Mesenteric fat pad (tissue), 1 donor: ENCODE results near the gene CCZ1B. TPM values are rescaled to one million over a fixed set of nuclear protein-coding genes. Genes with fewer than 3 reads are reported as not detected.
"Not testable (repeated sequence)": the region's sequence is repeated elsewhere in the genome, so short reads cannot be mapped to it uniquely, and the experiment has no call there.

ENCODE experiments used
- DNase-seq: peaks from one replicate; pipeline ENCODE4 v3.0.0-alpha.2; 2020; ENCODE audit warnings: low spot score
- total RNA-seq: library from RNA; stranded (reverse); fragmentation: NEBNext Ultra II Directional; extraction: Animal tissue kit (Norgen Biotek cat#: 25700); gene quantifications from one replicate; pipeline ENCODE4 v1.2.1, GENCODE V29; 2021
- donor health status: DM: yes; HTN: yes; CAD: no.

The CCZ1B gene
- total RNA-seq, 1 donor from 2014 or later: 53.0 TPM

DNA sequence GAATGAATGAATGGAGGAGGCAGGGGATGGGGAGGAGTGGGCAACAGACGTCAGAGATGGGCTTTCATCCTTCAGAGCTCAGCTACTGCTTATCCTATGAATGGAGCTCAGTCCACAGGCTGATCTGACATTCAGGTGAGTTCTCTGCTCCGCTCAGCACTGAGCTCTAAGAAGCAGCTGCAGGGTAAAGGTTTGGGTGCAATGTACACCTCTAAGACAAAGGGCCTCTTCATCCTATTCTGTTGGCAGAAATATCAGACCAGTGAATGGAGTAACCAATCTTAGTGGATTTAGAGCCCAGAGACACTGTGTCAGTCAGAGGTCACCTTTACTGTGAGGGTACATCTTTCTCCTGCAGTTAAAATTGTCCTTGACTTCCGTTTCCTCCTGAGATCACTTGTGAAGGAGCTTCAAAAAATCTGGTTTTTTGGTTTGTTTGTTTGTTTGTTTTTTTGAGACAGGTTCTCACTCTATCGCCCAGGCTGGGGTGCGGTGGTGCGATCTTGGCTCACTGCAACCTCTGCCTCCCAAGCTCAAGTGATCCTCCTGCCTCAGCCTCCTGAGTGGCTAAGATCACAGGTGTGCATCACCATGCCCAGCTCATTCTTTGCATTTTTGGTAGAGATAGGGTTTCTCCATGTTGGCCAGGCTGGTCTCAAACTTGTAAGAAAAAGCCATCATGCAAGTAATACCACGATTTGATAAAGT lies 5.1 kb upstream of the CCZ1B start:
- no peak for DNase-seq

DNA sequence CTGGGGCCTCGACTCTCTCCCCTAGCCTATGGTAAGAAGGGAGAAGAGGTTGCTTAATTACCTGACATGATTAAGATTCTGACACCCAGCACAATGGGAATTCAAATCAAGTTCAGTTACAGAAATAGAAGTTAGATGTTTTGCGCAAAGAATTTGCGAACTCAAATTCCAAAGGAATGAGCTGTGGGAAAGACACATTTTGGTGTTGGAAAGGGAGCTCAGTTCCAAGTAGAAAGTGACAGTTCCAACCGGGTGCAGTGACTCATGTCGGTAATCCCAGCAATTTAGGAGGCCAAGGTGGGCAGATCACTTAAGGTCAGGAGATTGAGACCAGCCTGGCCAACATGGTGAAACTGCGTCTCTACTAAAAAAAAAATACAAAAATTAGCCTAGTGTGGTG lies 4.0 kb upstream of the CCZ1B start:
- DNase-seq: not testable (repeated sequence)

DNA sequence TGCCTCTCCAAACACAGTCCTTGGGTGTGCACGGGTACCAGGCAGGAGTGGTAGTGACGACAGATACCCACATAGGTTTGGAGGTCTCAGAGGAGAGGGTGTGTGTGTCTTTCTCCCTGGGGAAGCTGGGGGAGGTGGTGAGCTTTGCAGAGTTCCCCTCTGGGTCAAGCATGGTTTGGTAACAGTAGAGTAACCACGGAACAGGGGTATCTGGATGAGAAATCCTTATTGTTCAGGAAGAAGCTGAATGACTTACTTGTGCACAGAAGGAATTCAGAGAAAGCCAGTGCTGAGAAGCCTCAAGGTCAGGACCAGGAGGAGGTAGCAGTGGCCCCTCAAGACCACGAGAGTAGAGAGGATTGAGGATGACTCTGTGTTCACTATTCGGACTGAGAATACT lies 3.5 kb upstream of the CCZ1B start:
- not testable (repeated sequence) for DNase-seq

DNA sequence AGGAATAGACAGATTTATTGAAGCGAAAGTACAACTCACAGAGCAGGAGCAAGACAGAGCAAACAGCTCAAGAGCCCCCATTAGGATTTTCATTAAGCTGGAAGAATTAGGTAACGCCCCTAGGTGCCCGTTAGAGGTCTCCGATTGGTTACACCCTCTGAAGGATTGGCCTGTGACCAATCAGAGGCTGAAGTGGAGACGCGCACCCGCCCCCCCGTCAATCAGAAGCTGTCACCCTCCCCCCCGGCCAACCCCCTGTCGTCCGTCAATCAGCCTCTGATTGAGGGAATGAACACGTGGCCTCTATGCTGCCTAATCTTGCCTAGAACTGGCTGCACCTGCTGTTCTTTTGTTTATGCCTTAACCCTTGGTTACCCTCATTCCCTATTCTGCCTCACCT lies 1.1 kb upstream of the CCZ1B start:
- not testable (repeated sequence) for DNase-seq

DNA sequence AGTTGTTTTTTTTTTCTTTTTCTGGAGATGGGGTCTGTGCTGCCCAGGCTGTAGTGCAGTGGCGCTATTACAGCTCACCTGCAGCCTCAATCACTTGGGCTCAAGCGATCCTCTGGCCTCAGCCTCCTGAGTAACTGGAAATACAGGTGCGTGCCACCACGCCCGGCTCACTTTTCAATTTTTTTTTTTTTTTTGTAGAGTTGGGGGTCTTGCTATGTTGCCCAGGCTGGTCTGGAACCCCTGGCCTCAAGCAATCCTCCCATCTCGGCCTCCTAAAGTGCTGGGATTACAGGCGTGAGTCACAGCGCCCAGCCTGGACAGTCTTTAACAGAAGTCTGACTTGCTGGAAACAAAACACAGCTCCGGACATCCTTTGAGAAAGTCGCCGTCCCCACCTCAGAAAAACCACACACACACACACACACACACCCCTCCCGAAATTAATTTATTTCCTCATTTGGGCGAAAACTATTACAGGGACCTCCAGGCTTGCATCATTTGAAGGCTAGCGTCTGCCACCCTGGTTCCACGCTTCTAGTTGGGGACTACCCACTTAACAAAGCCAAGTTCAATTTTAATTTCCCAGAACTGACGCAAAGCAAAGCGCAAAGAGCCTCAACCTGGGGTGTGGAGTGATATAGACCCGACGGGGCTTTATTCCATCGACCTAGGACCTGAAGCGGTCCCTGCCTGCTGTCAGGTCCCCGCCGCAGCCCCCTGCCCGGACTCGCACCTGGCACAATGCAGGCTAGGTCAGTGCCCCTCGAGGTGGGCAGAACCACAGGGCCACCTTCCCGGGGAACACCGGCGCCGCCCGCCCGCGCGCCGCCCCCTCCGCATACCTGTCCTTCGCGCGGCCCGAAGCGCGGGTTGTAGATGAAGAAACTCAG lies 594 bp downstream of the CCZ1B start:
- DNase-seq: not testable (repeated sequence)

DNA sequence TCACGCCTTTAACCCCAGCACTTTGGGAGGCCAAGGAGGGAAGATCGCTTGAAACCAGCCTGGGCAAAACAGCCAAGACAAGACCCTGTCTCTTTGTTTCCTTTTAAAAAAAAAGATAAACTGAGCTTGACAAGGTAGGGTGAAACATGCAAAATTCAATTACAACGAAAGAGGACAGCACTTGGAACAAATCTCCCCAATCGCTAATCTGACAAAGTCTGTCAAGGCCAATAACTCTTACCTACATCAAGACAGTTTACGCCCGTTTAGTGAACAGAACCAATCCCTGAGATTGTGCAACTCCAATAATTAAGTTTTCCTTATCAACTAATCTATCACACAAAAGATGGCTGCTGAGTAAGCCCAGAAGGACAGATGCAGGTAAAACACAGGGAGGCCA lies 4.5 kb downstream of the CCZ1B start:
- not testable (repeated sequence) for DNase-seq

DNA sequence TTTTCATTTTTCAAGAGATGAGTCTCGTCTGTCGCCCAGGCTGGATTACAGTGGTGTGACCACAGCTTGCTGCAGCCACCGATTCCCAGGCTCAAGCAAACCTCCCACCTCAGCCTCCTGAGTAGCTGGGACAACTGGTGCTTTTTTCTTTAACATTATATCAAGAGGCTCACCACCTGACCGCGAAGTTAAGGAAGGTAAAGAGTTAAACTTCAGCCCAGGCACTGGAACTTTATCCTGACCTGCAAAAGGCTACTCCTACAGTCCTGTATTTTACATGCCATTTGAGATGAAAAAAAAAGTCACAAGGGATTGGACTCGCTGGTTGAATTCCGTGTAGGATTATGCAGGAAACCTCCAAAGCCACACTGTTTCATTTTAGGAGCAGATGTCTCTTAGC lies 10.6 kb downstream of the CCZ1B start:
- DNase-seq: not testable (repeated sequence)

DNA sequence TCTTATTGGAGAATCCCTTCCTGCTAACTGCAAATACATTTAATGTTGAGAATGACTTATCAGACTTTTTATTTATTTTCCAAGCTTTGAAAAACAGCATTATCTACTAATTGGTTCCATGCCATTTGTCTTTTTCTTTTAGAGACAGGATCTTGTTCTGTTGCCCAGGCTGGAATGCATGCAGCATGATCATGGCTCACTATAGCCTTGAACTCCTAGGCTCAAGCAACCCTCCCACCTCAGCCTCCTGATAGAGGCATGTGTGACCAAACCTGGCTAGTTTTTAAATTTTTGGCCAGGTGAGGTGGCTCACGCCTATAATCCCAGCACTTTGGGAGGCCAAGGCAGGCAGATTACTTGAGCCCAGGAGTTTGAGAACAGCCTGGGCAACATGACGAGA lies 13.1 kb downstream of the CCZ1B start:
- DNase-seq: not testable (repeated sequence)

DNA sequence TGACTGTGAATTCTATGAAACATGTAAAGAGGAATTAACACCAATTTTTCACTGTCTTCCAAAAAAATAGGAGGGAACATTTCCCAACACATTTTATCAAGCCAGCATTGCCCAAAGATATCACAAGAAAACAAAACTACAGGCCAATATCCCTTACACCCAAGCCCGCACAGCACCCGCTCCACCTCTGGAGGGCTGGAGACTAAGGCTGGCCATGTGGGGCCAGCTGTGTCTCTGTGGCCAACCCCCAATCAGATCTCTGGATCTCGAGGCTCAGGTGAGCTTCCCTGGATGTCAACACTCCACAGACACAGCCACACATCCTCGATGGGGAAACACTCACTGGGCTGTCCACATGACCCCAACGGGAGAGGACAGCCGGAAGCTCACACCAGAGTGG lies 18.1 kb downstream of the CCZ1B start:
- not testable (repeated sequence) for DNase-seq

DNA sequence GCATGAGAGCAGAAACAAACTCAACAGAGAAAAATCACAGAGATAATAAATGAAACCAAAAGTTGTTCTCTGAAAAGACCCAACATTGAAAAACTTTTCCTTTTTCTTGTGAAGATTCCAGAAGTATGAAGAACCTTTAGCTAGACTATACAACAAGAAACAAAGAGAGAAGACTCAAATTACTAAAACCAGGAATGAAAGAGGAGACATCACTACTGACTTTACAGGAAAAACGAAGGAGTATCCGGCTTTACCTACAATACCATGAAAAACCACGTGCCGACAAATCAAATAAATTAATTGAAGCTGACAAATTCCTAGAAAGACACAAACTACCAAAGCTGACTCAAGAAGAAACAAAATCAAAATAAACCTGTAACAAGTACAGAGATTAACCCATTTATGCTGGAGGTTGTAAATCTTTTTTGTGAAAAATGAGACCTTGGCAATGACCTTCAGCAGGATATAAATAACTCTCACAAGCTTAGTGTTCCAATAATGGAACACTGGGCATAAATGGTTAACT lies 18.6 kb downstream of the CCZ1B start:
- DNase-seq: not testable (repeated sequence)

DNA sequence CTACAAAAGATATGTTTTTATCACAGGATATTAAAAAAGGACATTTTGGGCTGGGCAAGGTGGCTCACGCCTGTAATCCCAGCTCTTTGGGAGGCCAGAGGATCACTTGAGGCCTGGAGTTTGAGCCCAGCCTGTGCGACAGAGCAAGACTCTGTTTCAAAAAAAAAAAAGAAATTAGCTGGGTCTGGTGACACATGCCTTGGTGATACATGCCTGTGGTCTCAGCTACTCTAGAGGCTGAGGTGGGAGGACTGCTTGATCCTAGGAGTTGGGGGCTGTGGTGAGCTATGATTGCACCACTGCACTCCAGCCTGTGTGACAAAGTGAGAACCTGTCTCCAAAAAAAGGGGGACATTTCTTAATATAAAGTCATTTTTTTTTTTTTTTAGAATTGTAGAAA lies 25.7 kb downstream of the CCZ1B start:
- DNase-seq: not testable (repeated sequence)

DNA sequence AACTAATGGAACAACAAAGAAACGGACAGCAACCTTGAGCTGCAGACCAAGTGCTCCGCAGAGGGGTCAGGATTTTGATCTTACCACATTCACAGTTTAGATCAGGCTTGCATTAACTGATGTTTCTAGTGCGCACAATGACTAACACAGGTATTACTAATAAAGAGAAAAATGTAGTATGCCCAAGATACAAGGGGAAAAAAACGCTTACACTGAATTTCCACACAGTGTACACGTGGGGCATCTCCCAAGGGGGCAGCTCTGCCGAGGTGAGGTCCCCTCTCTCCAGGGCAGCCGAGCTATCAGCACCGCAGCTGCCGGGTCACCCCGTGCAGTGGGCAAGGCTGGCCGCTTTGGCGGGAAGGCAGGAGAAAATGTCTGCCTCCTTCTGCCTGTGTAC lies 26.2 kb downstream of the CCZ1B start:
- DNase-seq: not testable (repeated sequence)

DNA sequence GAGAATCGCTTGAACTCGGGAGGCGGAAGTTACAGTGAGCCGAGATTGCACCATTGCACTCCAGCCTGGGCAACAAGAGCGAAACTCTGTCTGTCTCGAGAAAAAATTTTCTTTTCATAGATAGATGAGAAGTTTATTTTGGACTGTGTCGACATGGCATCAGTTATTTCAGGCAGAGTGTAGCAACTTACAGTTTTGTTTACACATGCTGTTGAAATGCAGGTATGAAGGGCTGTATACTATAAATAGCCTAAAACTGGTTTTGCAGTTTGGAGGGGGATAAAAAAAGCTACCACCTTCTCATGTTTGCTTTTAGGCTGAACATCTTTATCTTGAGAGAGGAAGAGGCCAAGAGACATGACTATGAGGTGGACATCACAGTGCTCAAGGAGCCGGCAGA lies 28.0 kb downstream of the CCZ1B start:
- not testable (repeated sequence) for DNase-seq

DNA sequence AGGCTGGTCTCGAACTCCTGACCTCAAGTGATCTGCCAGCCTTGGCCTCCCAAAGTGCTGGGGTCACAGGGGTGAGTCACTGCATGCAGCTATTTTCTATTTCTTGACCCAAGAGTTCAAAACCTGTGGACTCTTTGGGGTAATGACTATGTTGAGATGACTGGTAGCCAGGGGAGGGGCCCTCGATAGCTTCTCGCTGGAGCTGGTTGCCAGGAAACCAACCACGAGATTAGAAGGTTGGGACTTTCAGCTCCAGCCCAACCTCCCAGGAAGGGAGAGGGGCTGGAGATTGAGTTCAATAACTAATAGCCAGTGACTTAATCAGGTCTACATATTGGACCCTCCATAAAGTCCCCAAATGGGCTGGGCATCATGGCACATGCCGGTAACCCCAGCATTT lies 28.9 kb downstream of the CCZ1B start:
- not testable (repeated sequence) for DNase-seq

DNA sequence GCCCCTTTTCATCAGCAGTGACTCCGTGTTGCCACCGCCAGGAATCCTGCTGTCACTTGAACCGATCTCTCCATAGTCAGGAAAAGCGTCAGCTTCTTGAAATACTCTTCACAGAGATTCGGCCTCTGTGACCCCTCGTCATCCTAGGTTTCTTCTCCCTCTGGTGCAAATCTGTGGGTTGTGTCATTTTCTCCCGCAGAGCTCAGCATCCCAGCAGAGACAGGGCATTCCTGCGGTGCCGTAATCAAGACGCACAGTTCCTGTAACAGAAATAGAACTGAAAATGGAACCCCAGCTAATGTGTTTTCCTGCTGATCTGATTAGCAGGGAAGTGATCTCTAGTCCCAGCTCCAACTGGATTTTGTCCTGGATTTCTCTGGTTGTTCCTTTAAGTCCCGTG lies 31.8 kb downstream of the CCZ1B start:
- DNase-seq: not testable (repeated sequence)

DNA sequence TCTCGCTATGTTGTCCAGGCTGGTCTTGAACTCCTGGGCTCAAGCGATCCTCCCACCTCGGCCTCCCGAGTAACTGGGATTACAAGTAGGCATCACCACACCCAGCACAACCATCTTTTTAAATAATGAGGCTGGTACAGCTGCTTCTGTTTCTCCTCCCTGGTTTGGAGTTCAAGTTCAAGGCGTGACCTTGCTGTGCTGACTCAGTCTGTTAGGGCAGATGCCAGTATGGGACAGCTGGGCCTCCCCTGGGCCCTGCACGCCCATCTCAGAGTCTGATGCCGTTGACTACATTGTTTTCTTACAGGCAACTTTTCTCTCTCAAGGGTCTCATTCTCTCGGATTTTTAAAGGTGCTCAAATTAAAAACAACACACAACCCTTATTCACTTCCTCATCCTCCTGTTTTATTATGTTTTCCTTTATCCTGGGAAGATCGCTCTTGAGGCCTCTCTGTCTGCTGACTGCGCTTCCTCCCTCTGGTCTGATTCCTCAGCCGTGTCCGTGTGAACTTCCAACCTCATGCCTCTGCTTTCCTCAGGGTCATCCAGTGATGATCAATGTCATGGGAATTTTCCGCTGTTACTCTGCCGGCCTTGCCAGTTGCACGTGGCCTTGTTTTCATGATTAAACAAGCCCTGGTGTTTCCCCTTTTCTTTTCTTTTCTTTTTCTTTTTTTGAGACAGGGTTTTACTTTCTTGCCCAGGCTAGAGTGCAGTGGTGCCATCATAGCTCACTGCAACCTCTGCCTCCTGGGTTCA lies 33.8 kb downstream of the CCZ1B start:
- DNase-seq: not testable (repeated sequence)

DNA sequence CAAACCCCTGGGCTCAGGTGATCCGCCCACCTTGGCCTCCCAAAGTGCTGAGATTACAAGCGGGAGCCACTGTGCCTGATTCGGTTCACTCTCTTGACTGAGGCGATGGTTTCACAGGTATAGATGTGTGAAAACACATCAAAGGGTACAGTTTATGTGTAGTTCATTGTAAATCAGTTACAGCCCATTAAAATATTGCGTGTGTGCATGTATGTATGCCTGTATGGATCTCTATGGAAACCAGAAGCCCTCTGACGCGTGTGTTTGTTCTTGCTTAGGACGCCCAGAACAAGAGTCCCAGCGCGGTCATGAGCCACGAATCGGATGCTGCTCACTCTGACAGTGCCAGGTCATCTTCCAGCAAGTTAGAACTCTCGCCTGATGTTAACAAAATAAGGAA lies 36.7 kb downstream of the CCZ1B start:
- DNase-seq: not testable (repeated sequence)

DNA sequence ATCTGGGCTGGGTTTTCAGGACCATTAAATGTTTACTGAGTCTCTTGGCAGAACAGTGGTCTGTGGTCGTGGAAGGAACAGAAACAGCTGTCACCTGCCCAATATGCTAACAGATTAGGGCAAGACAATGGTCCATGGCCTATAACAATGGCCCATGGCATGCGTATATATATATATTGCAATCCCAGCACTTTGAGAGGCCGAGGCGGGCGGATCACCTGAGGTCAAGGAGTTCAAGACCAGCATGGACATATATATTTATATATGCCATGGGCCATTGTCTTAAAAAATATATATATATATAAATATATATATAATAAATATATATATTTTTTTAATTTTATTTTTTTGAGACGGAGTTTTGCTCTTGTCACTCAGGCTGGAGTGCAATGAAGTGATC lies 44.5 kb downstream of the CCZ1B start:
- DNase-seq: not testable (repeated sequence)

DNA sequence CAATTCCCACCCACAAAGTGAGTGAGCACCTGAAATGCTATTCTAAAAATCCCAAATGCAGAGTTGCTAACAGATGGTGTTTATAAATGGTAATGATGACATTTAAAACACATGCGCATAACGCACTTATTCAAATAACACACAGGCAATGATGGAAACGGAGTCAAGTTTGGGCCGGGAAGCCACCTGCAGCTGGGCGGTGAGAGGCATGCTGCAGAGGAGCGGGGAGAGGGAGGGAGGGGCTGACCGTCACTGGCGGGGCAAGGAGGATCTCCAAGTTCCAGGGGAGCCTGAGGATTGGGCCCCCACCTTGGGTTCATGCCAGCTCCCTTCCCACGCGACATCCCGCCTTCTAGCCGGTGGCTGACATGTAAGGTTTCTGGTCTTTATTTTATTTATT lies 64.9 kb downstream of the CCZ1B start:
- not testable (repeated sequence) for DNase-seq

DNA sequence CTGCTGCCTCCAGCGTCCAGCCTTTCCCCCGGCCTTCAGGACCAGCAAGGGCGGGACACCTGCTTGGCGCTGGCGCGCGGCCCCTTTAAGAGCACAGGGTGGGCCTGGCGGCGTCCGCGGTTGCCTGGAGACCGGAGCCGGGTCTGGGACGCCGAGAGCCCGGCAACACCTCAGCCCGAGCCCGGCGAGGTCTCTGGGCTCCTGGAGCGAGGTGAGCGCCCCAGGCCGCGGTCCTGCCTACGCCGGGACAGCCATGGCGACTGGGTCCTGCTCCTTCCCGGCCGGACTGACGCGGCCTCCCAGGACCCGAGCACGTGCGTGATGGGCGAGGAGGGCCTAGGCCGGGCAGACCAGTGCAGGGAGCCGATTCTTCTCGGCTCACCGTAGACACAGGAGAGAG lies 72.1 kb downstream of the CCZ1B start, which contains the start of gene RSPH10B2:
RSPH10B2 (plus strand) TSS at position 140 of the 400 bp plus-strand sequence. CDS start 3,575 bp downstream, outside the sequence.
- not testable (repeated sequence) for DNase-seq

DNA sequence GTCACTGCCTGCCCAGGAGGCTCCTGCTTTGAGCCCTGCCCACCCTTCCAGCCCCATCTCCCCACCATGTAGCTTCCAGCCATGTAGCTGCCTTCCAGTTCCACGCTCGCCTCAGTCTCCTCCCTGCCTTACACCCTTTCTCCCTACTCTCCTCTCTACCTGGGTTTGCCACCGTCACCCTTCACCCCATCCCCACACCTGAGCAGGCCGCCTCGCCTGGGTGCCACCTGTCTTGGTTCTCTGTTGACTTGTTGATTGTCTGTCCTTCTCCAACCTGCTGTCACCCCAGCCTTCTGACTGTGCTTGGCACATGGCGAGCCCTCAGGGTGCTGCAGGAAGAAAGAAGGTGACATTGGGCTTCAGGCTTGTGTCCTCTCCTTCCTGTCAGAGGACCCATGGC lies 75.9 kb downstream of the CCZ1B start:
- DNase-seq: not testable (repeated sequence)
